Suprapubic skin (tissue), 4 donors: ENCODE data around the gene IGFLR1. TPM values are rescaled to one million over a fixed set of nuclear protein-coding genes. Genes with fewer than 3 reads are reported as not detected.
A peak's percentile ranks its signal among the peaks of the same experiment; 100 is the strongest.

Source experiments
- DNase-seq, 2 donors: peaks; one replicate each; pipeline ENCODE4 v3.0.0-alpha.2; 2019; ENCODE audit warnings: low spot score in 2 of 2
- H3K27ac ChIP-seq: fragments of 200-600 bp; sonication (generic); one replicate; pipeline ENCODE4 v1.5.1; 2019
- H3K27me3 ChIP-seq: fragments of 200-600 bp; sonication (generic); one replicate; pipeline ENCODE4 v1.5.1; 2019
- H3K36me3 ChIP-seq: fragments of 200-600 bp; sonication (generic); one replicate; pipeline ENCODE4 v1.5.1; 2019
- H3K4me1 ChIP-seq: fragments of 200-600 bp; sonication (generic); one replicate; pipeline ENCODE4 v1.5.1; 2019
- H3K4me3 ChIP-seq: fragments of 200-600 bp; sonication (generic); one replicate; pipeline ENCODE4 v1.5.1; 2019; ENCODE audit warnings: mild to moderate bottlenecking
- H3K9me3 ChIP-seq: fragments of 200-600 bp; sonication (generic); one replicate; pipeline ENCODE4 v1.5.1; 2019
- CTCF ChIP-seq, 2 donors: fragments of 200-600 bp in 1 of 2; fragments of 450-650 bp in 1 of 2; sonication (generic) in 1 of 2; IDR thresholded peaks; one replicate each; pipeline ENCODE4 v1.5.1; 2016 to 2019; ENCODE audit warnings: antibody characterized with exemption in 2 of 2, mild to moderate bottlenecking in 1 of 2, moderate library complexity in 1 of 2
- EP300 ChIP-seq: sonication (generic); formaldehyde crosslinking; IDR thresholded peaks from one replicate; pipeline ENCODE4 v1.6.1; 2017; ENCODE audit warnings: antibody characterized with exemption
- POLR2A ChIP-seq, 2 donors: fragments of 450-650 bp; IDR thresholded peaks; one replicate each; pipeline ENCODE4 v1.6.1; 2017; ENCODE audit warnings: antibody characterized with exemption in 2 of 2, mild to moderate bottlenecking in 2 of 2, moderate library complexity in 2 of 2
- POLR2AphosphoS5 ChIP-seq, 3 donors: sonication (generic); formaldehyde crosslinking; IDR thresholded peaks; one replicate each; pipeline ENCODE4 v1.6.1; 2017; ENCODE audit warnings: antibody characterized with exemption in 3 of 3
- WGBS: methylation state at CpG from one replicate; pipeline ENCODE4 v1.1.5; 2018; 5-methylcytosine and 5-hydroxymethylcytosine counted together
- total RNA-seq, 4 donors: library from RNA; depleted of rRNA; stranded (reverse); fragments of >200 nt; gene quantifications; one replicate each; pipeline ENCODE4 v1.1.0, GENCODE V29; 2016

The IGFLR1 gene
- total RNA-seq, 4 donors from 2014 or later: 3.3 to 8.5 (median 6.9) TPM

GRCh38 chr19:35780058-35780457 is 37.8 kb upstream of the IGFLR1 start:
- 95% methylated on average over 13 of the region's 16 CpGs for WGBS

GRCh38 chr19:35779033-35779432 is 36.8 kb upstream of the IGFLR1 start:
- no peaks in the 10 kb centered on the region for H3K9me3 ChIP-seq
- no peak for DNase-seq
- WGBS: 90% methylated on average over 8 of the region's 8 CpGs
- no peak overlapping the region for H3K27ac ChIP-seq
- peaks cover 18% of the 10 kb centered on the region for H3K4me1 ChIP-seq
- H3K4me3 ChIP-seq: no peak overlapping the region
- peaks cover 34% of the 10 kb centered on the region for H3K36me3 ChIP-seq
- H3K27me3 ChIP-seq: no peaks in the 10 kb centered on the region
- TF ChIP-seq EP300: no peak
- TF ChIP-seq POLR2A (IDR thresholded peaks at IDR 0.05): no peak
- TF ChIP-seq CTCF (IDR thresholded peaks at IDR 0.05): no peak
- TF ChIP-seq POLR2AphosphoS5 (IDR thresholded peaks at IDR 0.05): no peak

More at GRCh38 chr19:35780058-35780457, 37.8 kb upstream of the IGFLR1 start:
- Histone ChIP-seq H3K4me1 (peaks cover 13% of the 10 kb centered on the region), H3K36me3 (peaks cover 44% of the 10 kb centered on the region), H3K27me3 (no peaks in the 10 kb centered on the region), H3K9me3 (no peaks in the 10 kb centered on the region), H3K4me3 (no peak overlapping the region), H3K27ac (no peak overlapping the region)
- TF ChIP-seq CTCF (IDR thresholded peaks at IDR 0.05): no peak
- TF ChIP-seq POLR2AphosphoS5 (IDR thresholded peaks at IDR 0.05): no peak
- no peak for TF ChIP-seq POLR2A (IDR thresholded peaks at IDR 0.05)
- TF ChIP-seq EP300: no peak
- no peak for DNase-seq

- H3K9me3 ChIP-seq: no peaks in the 10 kb centered on the region
- H3K27me3 ChIP-seq: no peaks in the 10 kb centered on the region
- H3K4me1 ChIP-seq: peaks cover 18% of the 10 kb centered on the region
- TF ChIP-seq POLR2AphosphoS5 (IDR thresholded peaks at IDR 0.05): no peak
- TF ChIP-seq POLR2A (IDR thresholded peaks at IDR 0.05): no peak
- TF ChIP-seq CTCF (IDR thresholded peaks at IDR 0.05): no peak
- no peak for TF ChIP-seq EP300
- no peak overlapping the region for H3K27ac ChIP-seq
- WGBS: 96% methylated on average over 7 of the region's 7 CpGs
- no peak overlapping the region for H3K4me3 ChIP-seq
- peaks cover 34% of the 10 kb centered on the region for H3K36me3 ChIP-seq
- peak in 1 of 2 donors; percentile 52 for DNase-seq
Observed at GRCh38 chr19:35777961-35778360, 35.7 kb upstream of the IGFLR1 start.

- 72% methylated on average over 18 of the region's 19 CpGs for WGBS
- DNase-seq: peak in 1 of 2 donors; percentile 48
- no peaks in the 10 kb centered on the region for H3K9me3 ChIP-seq
- H3K36me3 ChIP-seq: peaks cover 29% of the 10 kb centered on the region
- no peak overlapping the region for H3K27ac ChIP-seq
- H3K4me3 ChIP-seq: no peak overlapping the region
- no peaks in the 10 kb centered on the region for H3K27me3 ChIP-seq
- peaks cover 18% of the 10 kb centered on the region for H3K4me1 ChIP-seq
- no peak for TF ChIP-seq POLR2A (IDR thresholded peaks at IDR 0.05)
- no peak for TF ChIP-seq POLR2AphosphoS5 (IDR thresholded peaks at IDR 0.05)
- no peak for TF ChIP-seq EP300
- TF ChIP-seq CTCF (IDR thresholded peaks at IDR 0.05): no peak
Observed at GRCh38 chr19:35777086-35777841, 35.0 kb upstream of the IGFLR1 start.

- Histone ChIP-seq H3K27me3 (no peaks in the 10 kb centered on the region), H3K4me3 (peak overlapping the region; percentile 86), H3K27ac (no peak overlapping the region), H3K4me1 (peaks cover 18% of the 10 kb centered on the region), H3K36me3 (peaks cover 18% of the 10 kb centered on the region), H3K9me3 (no peaks in the 10 kb centered on the region)
- peak in 1 of 2 donors; percentile 57 for DNase-seq
- TF ChIP-seq EP300 (no peak), POLR2AphosphoS5 (IDR thresholded peaks at IDR 0.05) (no peak), CTCF (IDR thresholded peaks at IDR 0.05) (no peak), POLR2A (IDR thresholded peaks at IDR 0.05) (no peak)
- WGBS: 50% methylated on average over 13 of the region's 13 CpGs
Observed at GRCh38 chr19:35776102-35776788, 34.0 kb upstream of the IGFLR1 start.
